Measurements from ENCODE around the gene POLR3E.

Gene POLR3E

GRCh38 chr16:22313876-22314470 is 16.8 kb downstream of the POLR3E start:
- CTCF ChIA-PET, result interaction anchor here (0.9 to 6.8 kb wide), 3 partner anchors 9 to 38 kb away, joined by 3 to 74 read pairs (median 6); no protein-coding TSS in a partner anchor
- no peak for TF ChIP-seq CTCF (IDR thresholded peaks at IDR 0.05; ENCODE audit: insufficient read depth, low read length, missing control alignments)
- H3K4me3 ChIP-seq (ENCODE audit: low read depth, low read length), result no peak overlapping the region
- no peak for DNase-seq (ENCODE audit: low read depth, low spot score)
- POLR2A ChIA-PET, result no interaction called here

- TF ChIP-seq CTCF (IDR thresholded peaks at IDR 0.05; ENCODE audit: insufficient read depth, low read length, missing control alignments), result no peak
- ChIA-PET CTCF (interaction anchor here (6.8 kb wide), 1 partner anchor 14 kb away, joined by 74 read pairs; no protein-coding TSS in a partner anchor), POLR2A (no interaction called here)
- no peak overlapping the region for H3K4me3 ChIP-seq (ENCODE audit: low read depth, low read length)
- no peak for DNase-seq (ENCODE audit: low read depth, low spot score)
Observed at GRCh38 chr16:22314661-22315626, 17.7 kb downstream of the POLR3E start.

GRCh38 chr16:22315979-22316378 is 18.8 kb downstream of the POLR3E start:
- ChIA-PET CTCF (no interaction called here), POLR2A (no interaction called here)
- DNase-seq (ENCODE audit: low read depth, low spot score), result no peak
- H3K4me3 ChIP-seq (ENCODE audit: low read depth, low read length), result no peak overlapping the region
- no peak for TF ChIP-seq CTCF (IDR thresholded peaks at IDR 0.05; ENCODE audit: insufficient read depth, low read length, missing control alignments)

- TF ChIP-seq CTCF (IDR thresholded peaks at IDR 0.05; ENCODE audit: insufficient read depth, low read length, missing control alignments), result no peak
- H3K4me3 ChIP-seq (ENCODE audit: low read depth, low read length), result no peak overlapping the region
- ChIA-PET POLR2A (no interaction called here), CTCF (interaction anchor here (1.0 kb wide), 1 partner anchor 16 kb away, joined by 3 read pairs; no protein-coding TSS in a partner anchor)
- DNase-seq (ENCODE audit: low read depth, low spot score), result no peak
Observed at GRCh38 chr16:22316411-22316811, 19.2 kb downstream of the POLR3E start.

- no peak for TF ChIP-seq CTCF (IDR thresholded peaks at IDR 0.05; ENCODE audit: insufficient read depth, low read length, missing control alignments)
- ChIA-PET CTCF (interaction anchor here (1.0 to 2.8 kb wide), 2 partner anchors 9 to 17 kb away, joined by 3 to 8 read pairs; no protein-coding TSS in a partner anchor), POLR2A (no interaction called here)
- H3K4me3 ChIP-seq (ENCODE audit: low read depth, low read length), result no peak overlapping the region
- DNase-seq (ENCODE audit: low read depth, low spot score), result no peak
Observed at GRCh38 chr16:22317001-22317530, 19.9 kb downstream of the POLR3E start.

GRCh38 chr16:22317625-22318024 is 20.4 kb downstream of the POLR3E start:
- no peak for DNase-seq (ENCODE audit: low read depth, low spot score)
- no peak overlapping the region for H3K4me3 ChIP-seq (ENCODE audit: low read depth, low read length)
- CTCF ChIA-PET, result interaction anchor here (1.0 to 2.8 kb wide), 6 partner anchors 10 to 19 kb away, joined by 3 to 16 read pairs (median 6); no protein-coding TSS in a partner anchor
- TF ChIP-seq CTCF (IDR thresholded peaks at IDR 0.05; ENCODE audit: insufficient read depth, low read length, missing control alignments), result no peak
- POLR2A ChIA-PET, result no interaction called here

Measured in AG04449 (cell line).